Parathyroid adenoma (tissue), 2 donors: ENCODE measurements around the gene CEP55.

Experiments
- H2AFZ ChIP-seq: fragments of 300-600 bp; sonication (generic); one replicate; pipeline ENCODE4 v1.7.0; 2017; ENCODE audit warnings: antibody characterized with exemption, mild to moderate bottlenecking
- H3K27ac ChIP-seq: fragments of 300-600 bp; sonication (generic); one replicate; pipeline ENCODE4 v1.7.0; 2017
- H3K27me3 ChIP-seq: fragments of 300-600 bp; sonication (generic); one replicate; pipeline ENCODE4 v1.7.0; 2017; ENCODE audit warnings: low read length; ENCODE audit not compliant: control insufficient read depth, insufficient read depth
- H3K36me3 ChIP-seq: fragments of 300-600 bp; sonication (generic); one replicate; pipeline ENCODE4 v1.7.0; 2017; ENCODE audit warnings: low read length; ENCODE audit not compliant: control insufficient read depth, insufficient read depth
- H3K4me1 ChIP-seq: fragments of 300-600 bp; sonication (generic); one replicate; pipeline ENCODE4 v1.7.0; 2017; ENCODE audit warnings: control low read depth
- H3K4me2 ChIP-seq: fragments of 300-600 bp; sonication (generic); one replicate; pipeline ENCODE4 v1.7.0; 2017; ENCODE audit warnings: low read length
- H3K4me3 ChIP-seq: fragments of 300-600 bp; sonication (generic); one replicate; pipeline ENCODE4 v1.7.0; 2017; ENCODE audit warnings: low read depth, low read length
- H3K79me2 ChIP-seq: fragments of 300-600 bp; sonication (generic); one replicate; pipeline ENCODE4 v1.7.0; 2017; ENCODE audit warnings: control low read depth
- H3K9ac ChIP-seq: fragments of 300-600 bp; sonication (generic); one replicate; pipeline ENCODE4 v1.7.0; 2017; ENCODE audit warnings: mild to moderate bottlenecking
- H3K9me3 ChIP-seq: fragments of 300-600 bp; sonication (generic); one replicate; pipeline ENCODE4 v1.7.0; 2017; ENCODE audit warnings: low read length; ENCODE audit not compliant: control insufficient read depth
- TF ChIP-seq, protein P1 (sequence below): fragments of 300-600 bp; sonication (generic); IDR thresholded peaks from one replicate; pipeline ENCODE4 v1.7.0; 2017; ENCODE audit warnings: antibody characterized with exemption, mild to moderate bottlenecking
- donor health status: primary hyperparathyroidism.

CEP55 gene

DNA sequence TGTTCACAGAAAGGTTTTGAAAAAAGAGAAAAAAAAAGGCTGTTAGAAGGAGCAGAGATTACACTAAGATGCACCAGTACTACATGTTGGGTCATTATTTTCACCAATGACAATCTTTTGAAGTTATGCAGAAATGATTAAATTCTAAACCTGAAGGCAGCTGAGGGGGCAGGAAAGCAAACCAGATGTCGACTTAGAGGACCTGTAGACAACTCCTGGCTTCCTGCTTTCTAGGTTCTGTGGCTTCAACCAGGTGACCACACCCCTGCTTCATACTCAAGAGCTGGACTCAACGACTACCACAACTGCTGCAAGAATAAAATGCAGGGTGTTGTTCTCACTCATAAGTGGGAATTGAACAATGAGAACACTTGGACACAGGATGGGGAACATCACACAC lies 44.3 kb upstream of the CEP55 start:
- no peaks in the 10 kb centered on the region for H3K36me3 ChIP-seq

DNA sequence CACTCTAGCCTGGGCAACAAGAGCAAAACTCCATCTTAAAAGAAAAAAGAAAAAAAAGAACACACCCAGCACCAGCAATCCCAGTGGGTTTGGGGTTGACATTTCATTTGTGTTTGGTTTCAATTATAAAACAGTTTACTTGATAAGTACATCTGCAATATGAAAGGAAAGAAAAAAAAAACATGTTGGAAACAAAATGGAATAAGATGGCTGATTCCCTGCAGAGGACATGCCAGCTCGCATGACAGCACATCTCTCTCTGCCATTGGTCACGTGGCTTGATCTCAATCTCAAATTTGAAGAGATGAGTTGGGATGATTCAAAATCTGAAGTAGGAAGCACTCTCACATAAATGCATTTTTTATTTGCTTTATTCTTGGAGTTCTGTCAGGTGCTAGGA lies 42.3 kb upstream of the CEP55 start:
- H3K4me2 ChIP-seq: no peak overlapping the region
- H3K27me3 ChIP-seq: no peaks in the 10 kb centered on the region
- peaks cover 4% of the 10 kb centered on the region for H3K79me2 ChIP-seq
- H3K4me3 ChIP-seq: no peak overlapping the region
- H3K9me3 ChIP-seq: no peaks in the 10 kb centered on the region
- peaks cover 5% of the 10 kb centered on the region for H3K4me1 ChIP-seq
- no peak overlapping the region for H3K9ac ChIP-seq
- H3K36me3 ChIP-seq: no peaks in the 10 kb centered on the region
- H2AFZ ChIP-seq: peak overlapping the region; percentile 30
- TF ChIP-seq, protein P1, sequence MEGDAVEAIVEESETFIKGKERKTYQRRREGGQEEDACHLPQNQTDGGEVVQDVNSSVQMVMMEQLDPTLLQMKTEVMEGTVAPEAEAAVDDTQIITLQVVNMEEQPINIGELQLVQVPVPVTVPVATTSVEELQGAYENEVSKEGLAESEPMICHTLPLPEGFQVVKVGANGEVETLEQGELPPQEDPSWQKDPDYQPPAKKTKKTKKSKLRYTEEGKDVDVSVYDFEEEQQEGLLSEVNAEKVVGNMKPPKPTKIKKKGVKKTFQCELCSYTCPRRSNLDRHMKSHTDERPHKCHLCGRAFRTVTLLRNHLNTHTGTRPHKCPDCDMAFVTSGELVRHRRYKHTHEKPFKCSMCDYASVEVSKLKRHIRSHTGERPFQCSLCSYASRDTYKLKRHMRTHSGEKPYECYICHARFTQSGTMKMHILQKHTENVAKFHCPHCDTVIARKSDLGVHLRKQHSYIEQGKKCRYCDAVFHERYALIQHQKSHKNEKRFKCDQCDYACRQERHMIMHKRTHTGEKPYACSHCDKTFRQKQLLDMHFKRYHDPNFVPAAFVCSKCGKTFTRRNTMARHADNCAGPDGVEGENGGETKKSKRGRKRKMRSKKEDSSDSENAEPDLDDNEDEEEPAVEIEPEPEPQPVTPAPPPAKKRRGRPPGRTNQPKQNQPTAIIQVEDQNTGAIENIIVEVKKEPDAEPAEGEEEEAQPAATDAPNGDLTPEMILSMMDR: no peak
- H3K27ac ChIP-seq: no peak overlapping the region

More for the DNA sequence above, 44.3 kb upstream of the CEP55 start:
- Histone ChIP-seq H2AFZ (no peak overlapping the region), H3K27me3 (no peaks in the 10 kb centered on the region), H3K4me2 (no peak overlapping the region), H3K9ac (no peak overlapping the region), H3K4me3 (no peak overlapping the region), H3K79me2 (no peaks in the 10 kb centered on the region), H3K27ac (no peak overlapping the region), H3K4me1 (peaks cover 5% of the 10 kb centered on the region), H3K9me3 (no peaks in the 10 kb centered on the region)
- TF ChIP-seq, protein P1: no peak

DNA sequence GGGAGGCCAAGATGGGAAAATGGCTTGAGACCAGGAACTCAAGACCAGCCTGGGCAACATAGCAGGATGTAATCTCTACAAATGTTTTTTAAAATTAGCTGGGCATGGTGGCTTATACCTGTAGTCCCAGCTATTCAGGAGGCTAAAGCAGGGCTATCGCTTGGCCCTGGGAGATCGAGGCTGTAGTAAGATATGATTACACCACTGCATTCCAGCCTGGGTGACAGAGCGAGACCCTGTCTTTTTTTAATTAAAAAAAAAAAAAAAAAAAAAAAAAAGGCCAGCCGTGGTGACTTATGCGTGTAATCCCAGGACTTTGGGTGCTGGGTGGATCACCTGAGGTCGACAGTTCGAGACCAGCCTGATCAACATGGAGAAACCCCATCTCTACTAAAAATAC lies 41.7 kb upstream of the CEP55 start:
- TF ChIP-seq, protein P1: no peak
- H3K9ac ChIP-seq: no peak overlapping the region
- H3K79me2 ChIP-seq: peaks cover 4% of the 10 kb centered on the region
- no peaks in the 10 kb centered on the region for H3K36me3 ChIP-seq
- H2AFZ ChIP-seq: no peak overlapping the region
- H3K27ac ChIP-seq: no peak overlapping the region
- H3K4me3 ChIP-seq: no peak overlapping the region
- H3K4me2 ChIP-seq: no peak overlapping the region
- H3K4me1 ChIP-seq: peaks cover 5% of the 10 kb centered on the region
- no peaks in the 10 kb centered on the region for H3K27me3 ChIP-seq
- H3K9me3 ChIP-seq: no peaks in the 10 kb centered on the region

- Histone ChIP-seq H3K27me3 (no peaks in the 10 kb centered on the region), H3K4me1 (peaks cover 8% of the 10 kb centered on the region), H3K36me3 (no peaks in the 10 kb centered on the region), H2AFZ (no peak overlapping the region), H3K27ac (no peak overlapping the region), H3K9me3 (no peaks in the 10 kb centered on the region), H3K4me2 (no peak overlapping the region), H3K4me3 (no peak overlapping the region), H3K79me2 (peaks cover 8% of the 10 kb centered on the region), H3K9ac (no peak overlapping the region)
- TF ChIP-seq, protein P1: no peak
Observed at GRCh38 chr10:93456480-93456879, 39.9 kb upstream of the CEP55 start.

GRCh38 chr10:93457511-93457910 lies 38.9 kb upstream of the CEP55 start:
- H3K27ac ChIP-seq: no peak overlapping the region

More at GRCh38 chr10:93457511-93457910, 38.9 kb upstream of the CEP55 start:
- Histone ChIP-seq H3K9ac (no peak overlapping the region), H3K36me3 (no peaks in the 10 kb centered on the region), H3K79me2 (peaks cover 16% of the 10 kb centered on the region), H3K9me3 (no peaks in the 10 kb centered on the region), H3K27me3 (no peaks in the 10 kb centered on the region), H3K4me2 (no peak overlapping the region), H2AFZ (no peak overlapping the region), H3K4me3 (no peak overlapping the region), H3K4me1 (peaks cover 8% of the 10 kb centered on the region)
- TF ChIP-seq, protein P1: no peak
